Liver (tissue), 5 donors: ENCODE results near the gene SLC25A26. TPM values are rescaled to one million over a fixed set of nuclear protein-coding genes. Genes with fewer than 3 reads are reported as not detected.

ENCODE experiments used
- polyA plus RNA-seq, 2 donors: library from polyadenylated mRNA; stranded (reverse) in 1 of 2; unstranded in 1 of 2; fragments of 200-250 nt in 1 of 2; fragments of >200 nt in 1 of 2; fragmentation: Nextera tagmentation in 1 of 2; extraction: Ambion mirVana in 1 of 2; gene quantifications; one replicate each; pipeline versions ENCODE4 v1.2.1 to v1.2.3, GENCODE V29; 2013 to 2015
- small RNA-seq: library from RNA; depleted of rRNA; stranded (forward); fragments of <200 nt; gene quantifications from one replicate; pipeline ENCODE3, GENCODE V24; 2014
- total RNA-seq, 2 donors: library from RNA; depleted of rRNA; stranded (reverse); fragments of >200 nt; gene quantifications; one replicate each; pipeline ENCODE4 v1.2.3, GENCODE V29; 2014
- donor health status: healthy.
- donor health status: healthy.
- donor health status: healthy.

SLC25A26 gene
- total and polyA plus RNA-seq, 4 donors, result 9.9 to 21.6 (median 12.8) TPM

Small RNA genes within 50 kb of the gene (small RNA-seq; reads per million reads assigned to genes)
- gene RN7SL482P (not detected), gene RNU6-787P (not detected)

Other genes starting within 250 kb of the SLC25A26 start
- 10 to 100 TPM; 18.1 to 68.8 TPM for gene MAGI1, start 182.1 kb upstream of the SLC25A26 start, total RNA-seq
- gene MAGI1, start 182.1 kb upstream of the SLC25A26 start, polyA plus RNA-seq, result 1 to 10 TPM; 9.6 to 9.9 TPM